NCI-H82 treated with DMSO at 0.1 percent for 48 hours (cell line): Measurements from ENCODE around the gene PKN1.

Experiments
- DNase-seq: peaks from one replicate; lab custom pipeline; 2025; ENCODE audit not compliant: unreplicated experiment; lab: John Stamatoyannopoulos, UW

Gene PKN1

GRCh38 chr19:14510311-14511228 lies 77.5 kb downstream of the PKN1 start:
- DNase-seq: no peak

- DNase-seq: peak; percentile 28
Measured at GRCh38 chr19:14511229-14511593, 78.1 kb downstream of the PKN1 start.

DNA sequence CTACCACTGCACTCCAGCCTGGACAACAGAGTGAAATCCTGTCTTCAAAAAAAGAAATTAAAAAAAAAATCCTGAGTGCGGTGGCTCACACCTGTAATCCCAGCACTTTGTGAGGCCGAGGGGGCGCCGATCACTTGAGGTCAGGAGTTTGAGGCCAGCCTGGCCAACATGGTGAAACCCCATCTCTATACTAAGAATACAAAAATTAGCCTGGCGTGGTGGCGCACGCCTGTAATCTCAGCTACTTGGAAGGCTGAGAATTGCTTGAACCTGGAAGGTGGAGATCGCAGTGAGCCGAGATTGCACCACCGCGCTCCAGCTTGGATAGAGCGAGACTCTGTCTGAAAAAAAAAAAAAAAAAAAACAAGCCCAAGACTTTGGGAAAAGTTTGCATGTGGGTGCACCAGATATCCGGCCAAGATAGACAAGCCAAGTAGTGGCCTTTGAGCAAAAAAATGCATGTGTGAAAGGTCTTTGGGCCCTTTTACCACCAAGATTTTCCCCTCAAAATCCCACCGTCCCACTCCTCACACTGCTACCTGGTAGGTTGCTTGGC lies 79.4 kb downstream of the PKN1 start:
- no peak for DNase-seq

- no peak for DNase-seq
Measured at GRCh38 chr19:14514215-14514863, 81.2 kb downstream of the PKN1 start.

DNA sequence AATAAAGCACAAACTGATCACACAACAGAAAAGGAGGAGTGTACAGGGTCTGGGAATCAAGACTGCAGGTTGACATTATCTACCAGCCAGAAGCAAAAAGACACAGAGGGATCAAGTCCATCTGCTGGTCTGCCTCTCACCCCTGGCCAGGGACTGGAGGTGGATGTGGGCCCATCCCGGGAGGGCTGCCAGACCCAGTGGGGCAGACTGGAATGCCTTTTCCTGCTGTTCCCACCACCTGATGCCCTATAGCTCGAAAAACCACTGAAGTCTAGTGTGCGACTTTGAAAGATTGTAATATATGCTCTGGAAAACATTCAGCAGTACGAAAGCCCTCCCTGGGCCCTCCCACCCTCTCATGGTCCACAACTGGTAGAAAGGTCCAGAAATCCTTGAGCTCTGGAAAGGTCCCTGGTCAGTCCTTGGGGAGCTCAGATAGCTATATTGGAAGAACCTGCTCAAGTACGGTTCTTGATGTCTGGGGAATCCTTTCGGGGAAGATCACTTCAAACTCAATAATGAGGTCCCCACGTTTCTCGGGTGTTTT lies 82.5 kb downstream of the PKN1 start:
- no peak for DNase-seq

DNA sequence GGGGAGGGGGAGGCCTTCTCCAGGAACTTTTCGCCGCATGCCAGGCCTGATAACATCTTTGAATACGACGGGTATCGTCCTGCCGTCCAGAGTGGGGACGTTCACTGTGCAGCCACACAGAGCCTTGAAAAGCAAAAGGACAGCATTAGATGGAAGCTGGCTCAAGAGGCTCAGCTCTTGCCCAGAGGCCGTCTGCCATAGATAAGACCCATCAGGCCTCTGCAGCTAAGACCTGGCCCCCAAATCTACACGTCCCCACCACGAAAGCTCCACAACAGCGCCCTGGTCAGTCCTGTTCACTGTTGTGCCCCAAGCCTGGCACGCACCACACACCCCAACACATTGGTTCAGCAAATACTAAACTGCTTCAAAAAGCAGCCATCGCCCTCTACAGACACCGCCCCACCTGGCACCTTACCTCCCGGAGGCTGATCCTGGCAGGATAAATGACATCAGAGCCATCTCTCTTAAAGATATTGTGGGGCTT lies 83.0 kb downstream of the PKN1 start:
- DNase-seq: no peak

DNA sequence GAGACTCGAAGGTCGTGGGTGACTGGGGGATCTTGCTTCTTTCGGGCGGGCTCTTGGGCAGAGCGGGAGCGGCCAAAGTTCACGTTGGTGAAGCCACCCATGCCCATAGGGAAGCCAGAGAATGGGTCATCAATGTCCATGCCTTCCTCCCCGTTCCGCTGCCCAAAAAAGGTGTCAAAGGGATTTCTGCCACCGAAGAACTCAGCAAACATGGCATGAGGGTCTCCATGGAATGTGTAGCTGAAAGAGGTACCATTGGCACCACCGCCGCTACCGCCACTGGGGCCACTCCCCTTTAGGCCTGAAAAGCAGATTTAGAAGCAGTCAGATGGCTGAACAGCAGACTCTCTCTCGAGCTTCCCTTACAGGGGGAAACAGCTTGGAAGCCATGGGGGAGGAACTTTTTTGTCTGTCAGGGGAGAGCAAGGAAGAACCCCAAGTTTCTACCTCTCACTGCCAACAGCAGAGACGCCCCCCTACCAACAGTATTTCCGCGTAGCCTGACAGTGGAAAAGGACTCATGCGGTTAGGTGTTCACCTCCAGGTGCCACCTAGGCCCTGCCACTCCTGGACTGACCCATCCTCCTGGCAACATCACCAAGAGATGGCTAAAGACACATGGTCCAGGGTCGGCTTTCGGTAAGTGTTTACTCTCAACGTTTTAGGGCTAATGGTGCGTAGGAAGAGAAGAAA lies 83.8 kb downstream of the PKN1 start:
- no peak for DNase-seq

DNA sequence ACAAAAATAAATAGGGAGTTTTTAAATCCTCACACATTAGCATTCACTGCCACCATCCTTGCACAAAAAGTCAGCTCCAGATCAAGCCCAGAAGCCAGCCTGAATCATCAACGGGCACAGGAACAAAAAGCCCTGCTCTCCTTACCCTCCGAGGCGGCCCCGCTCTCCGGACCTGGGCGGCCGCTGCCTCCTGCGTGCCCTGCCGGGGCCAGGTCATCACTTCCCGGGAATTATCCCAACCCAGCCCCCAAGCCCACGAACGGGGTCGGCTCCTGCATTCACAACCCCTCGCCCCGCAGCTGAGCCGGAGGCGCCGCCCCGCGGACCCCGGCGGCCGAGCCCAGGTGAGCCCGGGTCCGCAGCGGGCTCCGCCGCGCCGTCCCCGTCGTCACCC lies 84.3 kb downstream of the PKN1 start:
- no peak for DNase-seq

- no peak for DNase-seq
Measured at GRCh38 chr19:14517840-14518505, 84.9 kb downstream of the PKN1 start, which contains the start of gene DNAJB1. DNAJB1 (minus strand) TSS chr19:14518397; CDS start chr19:14518349, 48 bp downstream.

- DNase-seq: no peak
Measured at GRCh38 chr19:14519245-14519859, 86.2 kb downstream of the PKN1 start.

GRCh38 chr19:14519860-14520407 lies 86.8 kb downstream of the PKN1 start:
- no peak for DNase-seq

- DNase-seq: no peak
Measured at GRCh38 chr19:14520543-14520942, 87.4 kb downstream of the PKN1 start.
